ENCODE results near the gene JCHAIN.

- no peak for TF ChIP-seq CTCF (conservative IDR thresholded peaks at IDR 0.05; ENCODE audit: low read length)
- no peak for TF ChIP-seq EZH2phosphoT487 (IDR thresholded peaks at IDR 0.05; ENCODE audit: borderline replicate concordance)
These were observed at the start of gene JCHAIN for GRCh38 chr4:70666369-70666768.
